ENCODE measurements around the gene SLC41A3.
"Not testable (repeated sequence)": the region's sequence is repeated elsewhere in the genome, so short reads cannot be mapped to it uniquely, and the experiment has no call there.

SLC41A3 gene

GRCh38 chr3:126080970-126081369 is 3.0 kb downstream of the SLC41A3 start:
- no peak for DNase-seq

GRCh38 chr3:126078866-126079265 is 5.1 kb downstream of the SLC41A3 start:
- no peak for DNase-seq

GRCh38 chr3:126077754-126078153 is 6.2 kb downstream of the SLC41A3 start:
- DNase-seq: no peak

GRCh38 chr3:126076140-126076539 is 7.8 kb downstream of the SLC41A3 start:
- DNase-seq: no peak

- DNase-seq: no peak
Observed at GRCh38 chr3:126070146-126070545, 13.8 kb downstream of the SLC41A3 start.

- no peak for DNase-seq
Observed at GRCh38 chr3:126067959-126068358, 16.0 kb downstream of the SLC41A3 start.

GRCh38 chr3:126066676-126067075 is 17.2 kb downstream of the SLC41A3 start:
- not testable (repeated sequence) for DNase-seq

- DNase-seq: no peak
Observed at GRCh38 chr3:126065876-126066275, 18.0 kb downstream of the SLC41A3 start.

GRCh38 chr3:126064627-126065258 is 19.2 kb downstream of the SLC41A3 start:
- no peak for DNase-seq

- DNase-seq: no peak
Observed at GRCh38 chr3:126063358-126063965, 20.5 kb downstream of the SLC41A3 start.

GRCh38 chr3:126061301-126062032 is 22.5 kb downstream of the SLC41A3 start:
- DNase-seq: no peak

GRCh38 chr3:126060613-126061145 is 23.2 kb downstream of the SLC41A3 start:
- no peak for DNase-seq

GRCh38 chr3:126058666-126059065 is 25.3 kb downstream of the SLC41A3 start:
- DNase-seq: no peak

GRCh38 chr3:126057936-126058335 is 26.0 kb downstream of the SLC41A3 start:
- DNase-seq: no peak

GRCh38 chr3:126057501-126057819 is 26.5 kb downstream of the SLC41A3 start:
- DNase-seq: no peak

GRCh38 chr3:126056681-126057500 is 27.0 kb downstream of the SLC41A3 start:
- DNase-seq: no peak

GRCh38 chr3:126056088-126056487 is 27.8 kb downstream of the SLC41A3 start:
- DNase-seq: no peak

- DNase-seq: no peak
Observed at GRCh38 chr3:126054870-126055269, 29.1 kb downstream of the SLC41A3 start.

- no peak for DNase-seq
Observed at GRCh38 chr3:126053949-126054569, 29.9 kb downstream of the SLC41A3 start.

GRCh38 chr3:126053513-126053912 is 30.4 kb downstream of the SLC41A3 start:
- DNase-seq: no peak

- DNase-seq: no peak
Observed at GRCh38 chr3:126052196-126053058, 31.5 kb downstream of the SLC41A3 start.

- DNase-seq: no peak
Observed at GRCh38 chr3:126051741-126052140, 32.2 kb downstream of the SLC41A3 start.
